ENCODE data around the gene DPP3. TPM values are rescaled to one million over a fixed set of nuclear protein-coding genes. Genes with fewer than 3 reads are reported as not detected.

DPP3 gene
- total RNA-seq, 1 experiment from 2014 or later, result 86.7 TPM

DNA sequence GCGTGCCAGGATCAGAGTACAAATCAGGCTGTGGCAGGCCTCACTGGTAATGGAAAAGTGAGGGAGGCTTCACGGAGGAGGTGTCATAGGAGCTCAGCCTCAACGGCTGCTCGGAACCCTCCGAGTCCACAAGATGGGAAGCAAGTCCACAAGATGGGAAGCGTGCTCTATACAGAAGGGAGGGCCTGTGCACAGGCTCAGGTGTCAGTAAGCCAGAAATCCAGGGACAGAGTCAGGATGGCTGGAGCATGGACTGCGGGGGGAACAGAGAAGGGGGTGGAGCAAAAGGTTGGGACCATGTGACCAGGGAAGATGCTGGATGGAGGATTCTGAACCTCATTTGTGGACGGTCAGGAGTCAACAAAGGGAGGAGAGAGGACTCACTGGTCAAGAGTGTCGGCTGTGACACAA, 3.4 kb upstream of the DPP3 start:
- H3K4me3 Mint-ChIP-seq, result no peak overlapping the region
- ATAC-seq (peak; percentile 4), DNase-seq (ENCODE audit: low spot score) (peak; percentile 31)
- no peaks in the 10 kb centered on the region for H3K27me3 Mint-ChIP-seq (ENCODE audit: low read depth)
- CTCF ChIA-PET, result interaction anchor here (1.3 kb wide), 1 partner anchor 10 kb away, joined by 6 read pairs; the partner anchor contains the start of gene PELI3
- H3K27ac Mint-ChIP-seq, result peak overlapping the region; percentile 89
- peaks cover 26% of the 10 kb centered on the region for H3K4me1 Mint-ChIP-seq
- no peaks in the 10 kb centered on the region for H3K9me3 Mint-ChIP-seq
- H3K36me3 Mint-ChIP-seq, result peaks cover 2% of the 10 kb centered on the region; the same call in 1 of the 2 replicates
- POLR2A ChIA-PET, result interaction anchor here (0.6 kb wide), 1 partner anchor 13 kb away, joined by 5 read pairs; no protein-coding TSS in a partner anchor
- peak; percentile 72 for TF ChIP-seq USF1 (CRISPR knock-in tag; IDR thresholded peaks at IDR 0.05)
- TF ChIP-seq ZBTB21 (CRISPR knock-in tag; IDR thresholded peaks at IDR 0.05; ENCODE audit: borderline replicate concordance), result no peak
- TF ChIP-seq, protein P1, sequence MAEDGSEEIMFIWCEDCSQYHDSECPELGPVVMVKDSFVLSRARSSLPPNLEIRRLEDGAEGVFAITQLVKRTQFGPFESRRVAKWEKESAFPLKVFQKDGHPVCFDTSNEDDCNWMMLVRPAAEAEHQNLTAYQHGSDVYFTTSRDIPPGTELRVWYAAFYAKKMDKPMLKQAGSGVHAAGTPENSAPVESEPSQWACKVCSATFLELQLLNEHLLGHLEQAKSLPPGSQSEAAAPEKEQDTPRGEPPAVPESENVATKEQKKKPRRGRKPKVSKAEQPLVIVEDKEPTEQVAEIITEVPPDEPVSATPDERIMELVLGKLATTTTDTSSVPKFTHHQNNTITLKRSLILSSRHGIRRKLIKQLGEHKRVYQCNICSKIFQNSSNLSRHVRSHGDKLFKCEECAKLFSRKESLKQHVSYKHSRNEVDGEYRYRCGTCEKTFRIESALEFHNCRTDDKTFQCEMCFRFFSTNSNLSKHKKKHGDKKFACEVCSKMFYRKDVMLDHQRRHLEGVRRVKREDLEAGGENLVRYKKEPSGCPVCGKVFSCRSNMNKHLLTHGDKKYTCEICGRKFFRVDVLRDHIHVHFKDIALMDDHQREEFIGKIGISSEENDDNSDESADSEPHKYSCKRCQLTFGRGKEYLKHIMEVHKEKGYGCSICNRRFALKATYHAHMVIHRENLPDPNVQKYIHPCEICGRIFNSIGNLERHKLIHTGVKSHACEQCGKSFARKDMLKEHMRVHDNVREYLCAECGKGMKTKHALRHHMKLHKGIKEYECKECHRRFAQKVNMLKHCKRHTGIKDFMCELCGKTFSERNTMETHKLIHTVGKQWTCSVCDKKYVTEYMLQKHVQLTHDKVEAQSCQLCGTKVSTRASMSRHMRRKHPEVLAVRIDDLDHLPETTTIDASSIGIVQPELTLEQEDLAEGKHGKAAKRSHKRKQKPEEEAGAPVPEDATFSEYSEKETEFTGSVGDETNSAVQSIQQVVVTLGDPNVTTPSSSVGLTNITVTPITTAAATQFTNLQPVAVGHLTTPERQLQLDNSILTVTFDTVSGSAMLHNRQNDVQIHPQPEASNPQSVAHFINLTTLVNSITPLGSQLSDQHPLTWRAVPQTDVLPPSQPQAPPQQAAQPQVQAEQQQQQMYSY (CRISPR knock-in tag; IDR thresholded peaks at IDR 0.05), result peak; percentile 98
- TF ChIP-seq, protein P2, sequence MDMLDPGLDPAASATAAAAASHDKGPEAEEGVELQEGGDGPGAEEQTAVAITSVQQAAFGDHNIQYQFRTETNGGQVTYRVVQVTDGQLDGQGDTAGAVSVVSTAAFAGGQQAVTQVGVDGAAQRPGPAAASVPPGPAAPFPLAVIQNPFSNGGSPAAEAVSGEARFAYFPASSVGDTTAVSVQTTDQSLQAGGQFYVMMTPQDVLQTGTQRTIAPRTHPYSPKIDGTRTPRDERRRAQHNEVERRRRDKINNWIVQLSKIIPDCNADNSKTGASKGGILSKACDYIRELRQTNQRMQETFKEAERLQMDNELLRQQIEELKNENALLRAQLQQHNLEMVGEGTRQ (CRISPR knock-in tag; IDR thresholded peaks at IDR 0.05), result peak; percentile 81
- no peak for TF ChIP-seq CBFB (CRISPR knock-in tag; IDR thresholded peaks at IDR 0.05; ENCODE audit: low read depth)
- TF ChIP-seq, protein P3, sequence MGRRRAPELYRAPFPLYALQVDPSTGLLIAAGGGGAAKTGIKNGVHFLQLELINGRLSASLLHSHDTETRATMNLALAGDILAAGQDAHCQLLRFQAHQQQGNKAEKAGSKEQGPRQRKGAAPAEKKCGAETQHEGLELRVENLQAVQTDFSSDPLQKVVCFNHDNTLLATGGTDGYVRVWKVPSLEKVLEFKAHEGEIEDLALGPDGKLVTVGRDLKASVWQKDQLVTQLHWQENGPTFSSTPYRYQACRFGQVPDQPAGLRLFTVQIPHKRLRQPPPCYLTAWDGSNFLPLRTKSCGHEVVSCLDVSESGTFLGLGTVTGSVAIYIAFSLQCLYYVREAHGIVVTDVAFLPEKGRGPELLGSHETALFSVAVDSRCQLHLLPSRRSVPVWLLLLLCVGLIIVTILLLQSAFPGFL (CRISPR knock-in tag; IDR thresholded peaks at IDR 0.05; ENCODE audit: borderline replicate concordance), result no peak
- no peak for TF ChIP-seq AR (CRISPR knock-in tag; IDR thresholded peaks at IDR 0.05)
- TF ChIP-seq HMGA2 (CRISPR knock-in tag; IDR thresholded peaks at IDR 0.05), result no peak
- TF ChIP-seq SMAD4 (CRISPR knock-in tag; IDR thresholded peaks at IDR 0.05), result no peak
- no peak for TF ChIP-seq GABPB1 (CRISPR knock-in tag; IDR thresholded peaks at IDR 0.05)
- TF ChIP-seq FOXP1 (CRISPR knock-in tag; IDR thresholded peaks at IDR 0.05; ENCODE audit: borderline replicate concordance), result no peak
- no peak for TF ChIP-seq ZNF416 (CRISPR knock-in tag; IDR thresholded peaks at IDR 0.05)
- TF ChIP-seq TP53 (CRISPR knock-in tag; IDR thresholded peaks at IDR 0.05), result no peak
- 0 out of 2 replicates have a peak, but pooled peaks have one; percentile 27 for TF ChIP-seq SP1 (CRISPR knock-in tag; conservative IDR thresholded peaks at IDR 0.05)
- no peak for TF ChIP-seq ZNF281 (CRISPR knock-in tag; IDR thresholded peaks at IDR 0.05)
- TF ChIP-seq, protein P4, sequence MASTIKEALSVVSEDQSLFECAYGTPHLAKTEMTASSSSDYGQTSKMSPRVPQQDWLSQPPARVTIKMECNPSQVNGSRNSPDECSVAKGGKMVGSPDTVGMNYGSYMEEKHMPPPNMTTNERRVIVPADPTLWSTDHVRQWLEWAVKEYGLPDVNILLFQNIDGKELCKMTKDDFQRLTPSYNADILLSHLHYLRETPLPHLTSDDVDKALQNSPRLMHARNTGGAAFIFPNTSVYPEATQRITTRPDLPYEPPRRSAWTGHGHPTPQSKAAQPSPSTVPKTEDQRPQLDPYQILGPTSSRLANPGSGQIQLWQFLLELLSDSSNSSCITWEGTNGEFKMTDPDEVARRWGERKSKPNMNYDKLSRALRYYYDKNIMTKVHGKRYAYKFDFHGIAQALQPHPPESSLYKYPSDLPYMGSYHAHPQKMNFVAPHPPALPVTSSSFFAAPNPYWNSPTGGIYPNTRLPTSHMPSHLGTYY (CRISPR knock-in tag; IDR thresholded peaks at IDR 0.05), result no peak
- no peak for TF ChIP-seq NR1H2 (CRISPR knock-in tag; IDR thresholded peaks at IDR 0.05)

Measured in WTC11 (cell line).